ENCODE results near the gene PEX14. TPM values are rescaled to one million over a fixed set of nuclear protein-coding genes. Genes with fewer than 3 reads are reported as not detected.

Gene PEX14
- total RNA-seq, 6 experiments from 2014 or later: 23.1 to 28.4 (median 26.0) TPM

DNA sequence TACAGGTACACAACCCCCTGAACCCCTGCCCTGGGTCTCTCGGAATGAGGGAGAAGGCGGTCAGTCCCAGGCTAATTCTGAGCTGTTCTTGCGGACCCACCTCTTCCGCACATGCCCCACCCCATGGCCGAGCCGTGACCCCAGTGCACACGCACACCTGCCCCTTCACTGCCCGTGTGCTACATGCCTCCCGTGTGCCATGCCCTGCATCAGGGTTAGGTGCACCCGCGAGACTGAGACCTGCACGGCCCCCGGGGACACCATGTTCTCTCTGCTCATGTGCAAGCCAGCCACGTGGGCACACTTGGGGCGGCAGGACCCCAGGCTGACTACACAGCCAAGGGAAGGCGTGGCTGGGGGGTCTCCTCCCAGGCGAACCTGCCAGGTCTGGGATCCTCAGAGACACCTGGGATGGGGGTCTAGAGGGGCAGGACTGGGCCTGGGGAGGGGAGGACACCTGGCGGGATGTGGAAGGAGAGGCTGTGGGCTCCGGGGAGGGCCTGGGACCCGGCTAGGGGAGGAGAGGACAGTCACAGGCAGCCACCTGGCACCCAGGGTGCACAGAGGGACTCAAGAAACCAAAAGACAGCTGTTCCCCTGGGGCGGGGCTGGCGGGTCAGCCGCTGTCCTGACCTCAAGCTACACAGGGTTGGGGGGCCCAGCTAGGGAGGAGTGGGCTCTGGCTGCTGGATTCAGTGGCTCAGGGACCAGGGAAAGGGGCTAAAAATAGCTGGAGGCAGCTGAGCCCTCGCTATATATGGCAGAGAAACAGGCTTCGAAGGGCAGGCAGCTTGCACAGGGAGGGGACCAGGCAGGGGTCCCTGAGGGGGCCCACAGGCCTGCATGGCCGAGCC, 188.3 kb downstream of the PEX14 start:
- Mint-ChIP-seq H3K9me3 (no peaks in the 10 kb centered on the region), H3K4me1 (ENCODE audit: low read depth) (no peaks in the 10 kb centered on the region), H3K27ac (no peak overlapping the region), H3K4me3 (no peak overlapping the region), H3K36me3 (ENCODE audit: low read depth) (no peaks in the 10 kb centered on the region), H3K27me3 (ENCODE audit: insufficient read depth) (peaks cover 17% of the 10 kb centered on the region)
- DNase-seq: no peak
- no peak for TF ChIP-seq CTCF (IDR thresholded peaks at IDR 0.05)

GRCh38 chr1:10663678-10664035, 188.9 kb downstream of the PEX14 start:
- Mint-ChIP-seq H3K9me3 (no peaks in the 10 kb centered on the region), H3K4me1 (ENCODE audit: low read depth) (no peaks in the 10 kb centered on the region), H3K27ac (no peak overlapping the region), H3K36me3 (ENCODE audit: low read depth) (no peaks in the 10 kb centered on the region), H3K27me3 (ENCODE audit: insufficient read depth) (peaks cover 19% of the 10 kb centered on the region), H3K4me3 (no peak overlapping the region)
- DNase-seq: no peak
- no peak for TF ChIP-seq CTCF (IDR thresholded peaks at IDR 0.05)

- Mint-ChIP-seq H3K9me3 (no peaks in the 10 kb centered on the region), H3K4me1 (ENCODE audit: low read depth) (no peaks in the 10 kb centered on the region), H3K27me3 (ENCODE audit: insufficient read depth) (peaks cover 16% of the 10 kb centered on the region), H3K27ac (no peak overlapping the region), H3K4me3 (no peak overlapping the region), H3K36me3 (ENCODE audit: low read depth) (no peaks in the 10 kb centered on the region)
- TF ChIP-seq CTCF (IDR thresholded peaks at IDR 0.05): no peak
- no peak for DNase-seq
Measured at GRCh38 chr1:10664251-10664650, 189.5 kb downstream of the PEX14 start.

- Mint-ChIP-seq H3K4me3 (no peak overlapping the region), H3K27ac (no peak overlapping the region), H3K36me3 (ENCODE audit: low read depth) (no peaks in the 10 kb centered on the region), H3K4me1 (ENCODE audit: low read depth) (no peaks in the 10 kb centered on the region), H3K27me3 (ENCODE audit: insufficient read depth) (peaks cover 20% of the 10 kb centered on the region), H3K9me3 (no peaks in the 10 kb centered on the region)
- no peak for DNase-seq
- no peak for TF ChIP-seq CTCF (IDR thresholded peaks at IDR 0.05)
Measured at GRCh38 chr1:10665226-10665625, 190.5 kb downstream of the PEX14 start.

- TF ChIP-seq CTCF (IDR thresholded peaks at IDR 0.05): no peak
- no peaks in the 10 kb centered on the region for H3K9me3 Mint-ChIP-seq
- no peak overlapping the region for H3K4me3 Mint-ChIP-seq
- no peak overlapping the region for H3K27ac Mint-ChIP-seq
- H3K27me3 Mint-ChIP-seq (ENCODE audit: insufficient read depth): peaks cover 20% of the 10 kb centered on the region
- H3K36me3 Mint-ChIP-seq (ENCODE audit: low read depth): no peaks in the 10 kb centered on the region
- no peak for DNase-seq
- H3K4me1 Mint-ChIP-seq (ENCODE audit: low read depth): no peaks in the 10 kb centered on the region
Measured at GRCh38 chr1:10665930-10666850, 191.4 kb downstream of the PEX14 start.

Data from HFFc6 (cell line).